Duodenal mucosa (tissue), 2 donors: ENCODE data around the gene LGALS14.
"Not testable (repeated sequence)": the region's sequence is repeated elsewhere in the genome, so short reads cannot be mapped to it uniquely, and the experiment has no call there.

Experiments used
- H3K27ac ChIP-seq: one replicate; pipeline ENCODE4 v1.7.0; 2013; ENCODE audit warnings: low read depth, low read length
- H3K27me3 ChIP-seq, 2 donors: one replicate each; pipeline ENCODE4 v1.7.0; 2013; ENCODE audit warnings: low read length in 2 of 2, control low read depth in 1 of 2; ENCODE audit not compliant: insufficient read depth in 2 of 2, control insufficient read depth in 1 of 2
- H3K36me3 ChIP-seq, 2 donors: one replicate each; pipeline ENCODE4 v1.7.0; 2013; ENCODE audit warnings: low read length in 2 of 2, control low read depth in 1 of 2; ENCODE audit not compliant: insufficient read depth in 2 of 2, control insufficient read depth in 1 of 2
- H3K4me1 ChIP-seq, 2 donors: one replicate each; pipeline ENCODE4 v1.7.0; 2013; ENCODE audit warnings: low read length in 2 of 2, control low read depth in 1 of 2; ENCODE audit not compliant: insufficient read depth in 2 of 2, control insufficient read depth in 1 of 2
- H3K4me3 ChIP-seq, 2 donors: one replicate each; pipeline ENCODE4 v1.7.0; 2013; ENCODE audit warnings: low read length in 2 of 2, low read depth in 1 of 2
- H3K9ac ChIP-seq, 2 donors: one replicate each; pipeline ENCODE4 v1.7.0; 2013; ENCODE audit warnings: low read length in 2 of 2, low read depth in 1 of 2
- H3K9me3 ChIP-seq, 2 donors: one replicate each; pipeline ENCODE4 v1.7.0; 2013; ENCODE audit warnings: low read length in 2 of 2, control low read depth in 1 of 2; ENCODE audit not compliant: control insufficient read depth in 1 of 2

The LGALS14 gene

DNA sequence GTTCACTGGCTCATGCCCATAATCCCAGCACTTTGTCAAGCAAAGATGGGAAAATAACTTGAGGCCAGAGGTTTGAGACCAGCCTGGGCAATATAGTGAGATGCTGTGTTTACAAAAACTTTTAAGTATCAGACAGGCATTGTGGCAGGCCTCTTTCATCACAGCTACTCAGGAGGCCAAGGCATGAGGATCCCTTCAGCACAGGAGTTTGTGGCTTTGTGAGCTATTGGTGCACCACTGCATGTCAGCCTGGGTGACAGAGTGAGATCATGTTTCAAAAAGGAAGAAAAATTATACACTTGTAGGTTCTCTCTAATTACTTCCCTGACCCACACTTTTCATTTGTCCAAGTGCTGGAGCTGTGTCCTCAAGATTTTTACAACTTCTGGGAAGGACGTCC is 11.5 kb upstream of the LGALS14 start:
- H3K27me3 ChIP-seq, result no peaks in the 10 kb centered on the region
- H3K4me3 ChIP-seq, result no peak overlapping the region
- H3K27ac ChIP-seq, result no peak overlapping the region
- H3K4me1 ChIP-seq, result no peaks in the 10 kb centered on the region
- H3K9me3 ChIP-seq, result no peaks in the 10 kb centered on the region
- no peaks in the 10 kb centered on the region for H3K36me3 ChIP-seq
- H3K9ac ChIP-seq, result no peak overlapping the region

- H3K9me3 ChIP-seq, result no peaks in the 10 kb centered on the region
- no peaks in the 10 kb centered on the region for H3K4me1 ChIP-seq
- no peak overlapping the region for H3K4me3 ChIP-seq
- H3K36me3 ChIP-seq, result no peaks in the 10 kb centered on the region
- no peak overlapping the region for H3K27ac ChIP-seq
- peaks cover 0 to 3% of the 10 kb centered on the region in 2 donors for H3K27me3 ChIP-seq
- H3K9ac ChIP-seq, result no peak overlapping the region
Observed at GRCh38 chr19:39695759-39696158, 8.5 kb upstream of the LGALS14 start.

- H3K9me3 ChIP-seq, result no peaks in the 10 kb centered on the region
- no peak overlapping the region for H3K4me3 ChIP-seq
- H3K4me1 ChIP-seq, result no peaks in the 10 kb centered on the region
- H3K27me3 ChIP-seq, result peaks cover 0 to 3% of the 10 kb centered on the region in 2 donors
- no peaks in the 10 kb centered on the region for H3K36me3 ChIP-seq
- no peak overlapping the region for H3K9ac ChIP-seq
- no peak overlapping the region for H3K27ac ChIP-seq
Observed at GRCh38 chr19:39696387-39696786, 7.9 kb upstream of the LGALS14 start.

GRCh38 chr19:39698535-39698934 is 5.7 kb upstream of the LGALS14 start:
- Histone ChIP-seq H3K9me3 (no peaks in the 10 kb centered on the region), H3K27ac (no peak overlapping the region), H3K27me3 (peaks cover 0 to 3% of the 10 kb centered on the region in 2 donors), H3K4me3 (no peak overlapping the region), H3K36me3 (no peaks in the 10 kb centered on the region), H3K9ac (no peak overlapping the region), H3K4me1 (no peaks in the 10 kb centered on the region)

GRCh38 chr19:39701291-39701690 is 3.0 kb upstream of the LGALS14 start:
- H3K9me3 ChIP-seq, result no peaks in the 10 kb centered on the region
- no peak overlapping the region for H3K27ac ChIP-seq
- H3K4me3 ChIP-seq, result no peak overlapping the region
- peaks cover 0 to 3% of the 10 kb centered on the region in 2 donors for H3K27me3 ChIP-seq
- no peaks in the 10 kb centered on the region for H3K36me3 ChIP-seq
- H3K4me1 ChIP-seq, result no peaks in the 10 kb centered on the region
- H3K9ac ChIP-seq, result no peak overlapping the region

- H3K36me3 ChIP-seq, result no peaks in the 10 kb centered on the region
- H3K9me3 ChIP-seq, result no peaks in the 10 kb centered on the region
- H3K27ac ChIP-seq, result no peak overlapping the region
- H3K4me1 ChIP-seq, result no peaks in the 10 kb centered on the region
- no peak overlapping the region for H3K9ac ChIP-seq
- H3K27me3 ChIP-seq, result no peaks in the 10 kb centered on the region
- H3K4me3 ChIP-seq, result no peak overlapping the region
Observed at GRCh38 chr19:39705578-39706188, 1.4 kb downstream of the LGALS14 start.

GRCh38 chr19:39708594-39708993 is 4.3 kb downstream of the LGALS14 start:
- H3K27ac ChIP-seq, result no peak overlapping the region
- H3K4me3 ChIP-seq, result no peak overlapping the region
- no peak overlapping the region for H3K9ac ChIP-seq
- no peaks in the 10 kb centered on the region for H3K27me3 ChIP-seq
- no peaks in the 10 kb centered on the region for H3K36me3 ChIP-seq
- no peaks in the 10 kb centered on the region for H3K9me3 ChIP-seq
- no peaks in the 10 kb centered on the region for H3K4me1 ChIP-seq

DNA sequence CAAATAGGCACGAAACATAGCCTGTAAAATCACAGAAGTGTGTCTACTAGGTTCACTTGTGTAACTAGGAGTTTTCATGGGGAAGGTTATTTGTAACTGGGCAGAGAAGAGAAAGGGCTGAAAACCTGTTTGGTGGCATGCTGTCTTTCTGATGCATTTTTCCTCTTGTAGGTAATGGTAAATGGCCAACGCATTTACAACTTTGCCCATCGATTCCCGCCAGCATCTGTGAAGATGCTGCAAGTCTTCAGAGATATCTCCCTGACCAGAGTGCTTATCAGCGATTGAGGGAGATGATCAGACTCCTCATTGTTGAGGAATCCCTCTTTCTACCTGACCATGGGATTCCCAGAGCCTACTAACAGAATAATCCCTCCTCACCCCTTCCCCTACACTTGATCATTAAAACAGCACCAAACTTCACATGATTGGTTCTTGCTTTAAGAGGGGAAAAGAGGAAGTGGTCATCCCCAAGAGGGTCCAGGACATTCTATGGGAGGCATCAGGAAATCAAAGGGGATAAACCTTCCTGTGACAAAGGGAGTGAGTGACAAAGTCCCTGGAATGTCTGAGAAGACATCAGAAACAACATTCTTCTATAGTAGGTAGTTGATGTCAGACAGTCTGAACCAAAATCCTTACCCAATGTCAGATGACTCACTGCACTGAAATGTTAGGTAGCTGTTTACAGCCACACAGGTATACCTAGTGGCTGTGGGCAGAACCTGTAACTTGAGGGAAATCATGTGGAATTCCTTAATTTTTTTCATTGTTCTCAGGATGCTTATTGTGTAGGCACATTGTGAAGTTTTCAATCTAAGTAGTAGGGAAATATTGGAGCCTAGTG is 5.0 kb downstream of the LGALS14 start:
- no peak overlapping the region for H3K9ac ChIP-seq
- no peaks in the 10 kb centered on the region for H3K9me3 ChIP-seq
- no peak overlapping the region for H3K27ac ChIP-seq
- no peaks in the 10 kb centered on the region for H3K36me3 ChIP-seq
- no peaks in the 10 kb centered on the region for H3K4me1 ChIP-seq
- no peak overlapping the region for H3K4me3 ChIP-seq
- H3K27me3 ChIP-seq, result no peaks in the 10 kb centered on the region

- no peaks in the 10 kb centered on the region for H3K9me3 ChIP-seq
- no peak overlapping the region for H3K9ac ChIP-seq
- no peaks in the 10 kb centered on the region for H3K36me3 ChIP-seq
- no peaks in the 10 kb centered on the region for H3K27me3 ChIP-seq
- no peaks in the 10 kb centered on the region for H3K4me1 ChIP-seq
- H3K27ac ChIP-seq, result no peak overlapping the region
- H3K4me3 ChIP-seq, result no peak overlapping the region
Observed at GRCh38 chr19:39710333-39710890, 6.1 kb downstream of the LGALS14 start.

DNA sequence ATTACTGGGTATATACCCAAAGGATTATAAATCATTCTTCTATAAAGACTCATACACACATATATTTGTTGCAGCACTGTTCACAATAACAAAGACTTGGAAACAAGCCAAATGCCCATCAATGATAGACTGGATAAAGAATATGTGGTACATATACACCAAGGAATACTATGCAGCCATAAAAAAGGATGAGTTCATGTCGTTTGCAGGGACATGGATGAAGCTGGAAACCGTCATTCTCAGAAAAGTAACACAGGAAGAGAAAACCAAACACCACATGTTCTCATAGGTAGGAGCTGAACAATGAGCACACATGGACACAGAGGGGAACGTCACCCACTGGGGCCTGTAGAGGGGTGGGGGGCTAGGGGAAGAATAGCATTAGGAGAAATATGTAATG is 15.9 kb downstream of the LGALS14 start:
- H3K4me1 ChIP-seq, H3K27me3 ChIP-seq, H3K9ac ChIP-seq, H3K9me3 ChIP-seq, H3K4me3 ChIP-seq, H3K27ac ChIP-seq, H3K36me3 ChIP-seq: not testable (repeated sequence)
